ENCODE data around the gene VWA7. TPM values are rescaled to one million over a fixed set of nuclear protein-coding genes. Genes with fewer than 3 reads are reported as not detected.
A peak's percentile ranks its signal among the peaks of the same experiment; 100 is the strongest.

Gene VWA7
- total RNA-seq, 1 donor from 2014 or later = 0.74 TPM

DNA sequence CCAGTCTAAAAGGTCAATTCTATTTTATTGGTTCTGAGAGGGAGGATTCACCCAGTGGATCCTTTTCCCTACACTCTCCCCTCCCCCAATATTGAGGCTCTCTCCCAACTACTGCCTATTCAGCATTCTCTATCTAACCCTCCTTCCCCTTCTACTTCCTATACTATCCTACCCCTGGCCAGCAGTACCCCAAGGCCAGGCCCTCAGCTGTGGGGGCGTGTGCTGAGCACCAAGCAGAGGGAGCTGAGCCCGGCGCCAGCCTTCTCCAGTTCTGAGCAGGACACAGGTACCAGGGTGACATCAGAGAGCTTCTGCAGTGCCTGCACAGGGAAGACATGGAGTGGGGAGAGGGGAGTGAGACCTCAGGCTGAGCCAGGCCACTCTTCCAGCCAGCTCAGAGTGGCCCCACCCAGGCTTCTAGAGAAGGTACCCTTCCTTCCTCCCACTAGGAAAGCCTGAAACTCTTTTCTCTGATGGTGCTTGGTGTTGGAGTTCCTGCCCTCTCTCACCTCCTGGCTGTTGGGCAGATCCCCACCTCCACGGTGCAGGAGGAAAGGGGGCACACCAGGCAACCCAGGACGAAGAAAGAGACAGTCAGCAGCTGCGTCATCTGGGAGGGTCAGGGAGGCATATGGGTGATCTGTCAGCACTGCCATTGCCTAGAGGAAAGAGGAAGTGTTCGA, 50.0 kb downstream of the VWA7 start:
- H3K4me1 ChIP-seq = peaks cover 39% of the 10 kb centered on the region
- no peaks in the 10 kb centered on the region for H3K27me3 ChIP-seq
- H3K4me3 ChIP-seq = no peak overlapping the region
- no peak for DNase-seq (ENCODE audit: extremely low spot score in 2 of 2)
- intact Hi-C loops (cut with DNase I) = loop anchor here (5.0 kb wide), 1 partner anchor 105 kb away; no protein-coding TSS in a partner anchor
- H3K36me3 ChIP-seq = peaks cover 0 to 26% of the 10 kb centered on the region in 2 donors
- TF ChIP-seq POLR2AphosphoS5 (IDR thresholded peaks at IDR 0.05; ENCODE audit: insufficient read depth in 1 of 2, low read depth in 1 of 2) (no peak), POLR2A (IDR thresholded peaks at IDR 0.05) (no peak)
- TF ChIP-seq, protein P1, sequence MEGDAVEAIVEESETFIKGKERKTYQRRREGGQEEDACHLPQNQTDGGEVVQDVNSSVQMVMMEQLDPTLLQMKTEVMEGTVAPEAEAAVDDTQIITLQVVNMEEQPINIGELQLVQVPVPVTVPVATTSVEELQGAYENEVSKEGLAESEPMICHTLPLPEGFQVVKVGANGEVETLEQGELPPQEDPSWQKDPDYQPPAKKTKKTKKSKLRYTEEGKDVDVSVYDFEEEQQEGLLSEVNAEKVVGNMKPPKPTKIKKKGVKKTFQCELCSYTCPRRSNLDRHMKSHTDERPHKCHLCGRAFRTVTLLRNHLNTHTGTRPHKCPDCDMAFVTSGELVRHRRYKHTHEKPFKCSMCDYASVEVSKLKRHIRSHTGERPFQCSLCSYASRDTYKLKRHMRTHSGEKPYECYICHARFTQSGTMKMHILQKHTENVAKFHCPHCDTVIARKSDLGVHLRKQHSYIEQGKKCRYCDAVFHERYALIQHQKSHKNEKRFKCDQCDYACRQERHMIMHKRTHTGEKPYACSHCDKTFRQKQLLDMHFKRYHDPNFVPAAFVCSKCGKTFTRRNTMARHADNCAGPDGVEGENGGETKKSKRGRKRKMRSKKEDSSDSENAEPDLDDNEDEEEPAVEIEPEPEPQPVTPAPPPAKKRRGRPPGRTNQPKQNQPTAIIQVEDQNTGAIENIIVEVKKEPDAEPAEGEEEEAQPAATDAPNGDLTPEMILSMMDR (IDR thresholded peaks at IDR 0.05) = no peak
- peak overlapping the region; percentile 99 for H3K27ac ChIP-seq
- H3K9me3 ChIP-seq = no peaks in the 10 kb centered on the region

DNA sequence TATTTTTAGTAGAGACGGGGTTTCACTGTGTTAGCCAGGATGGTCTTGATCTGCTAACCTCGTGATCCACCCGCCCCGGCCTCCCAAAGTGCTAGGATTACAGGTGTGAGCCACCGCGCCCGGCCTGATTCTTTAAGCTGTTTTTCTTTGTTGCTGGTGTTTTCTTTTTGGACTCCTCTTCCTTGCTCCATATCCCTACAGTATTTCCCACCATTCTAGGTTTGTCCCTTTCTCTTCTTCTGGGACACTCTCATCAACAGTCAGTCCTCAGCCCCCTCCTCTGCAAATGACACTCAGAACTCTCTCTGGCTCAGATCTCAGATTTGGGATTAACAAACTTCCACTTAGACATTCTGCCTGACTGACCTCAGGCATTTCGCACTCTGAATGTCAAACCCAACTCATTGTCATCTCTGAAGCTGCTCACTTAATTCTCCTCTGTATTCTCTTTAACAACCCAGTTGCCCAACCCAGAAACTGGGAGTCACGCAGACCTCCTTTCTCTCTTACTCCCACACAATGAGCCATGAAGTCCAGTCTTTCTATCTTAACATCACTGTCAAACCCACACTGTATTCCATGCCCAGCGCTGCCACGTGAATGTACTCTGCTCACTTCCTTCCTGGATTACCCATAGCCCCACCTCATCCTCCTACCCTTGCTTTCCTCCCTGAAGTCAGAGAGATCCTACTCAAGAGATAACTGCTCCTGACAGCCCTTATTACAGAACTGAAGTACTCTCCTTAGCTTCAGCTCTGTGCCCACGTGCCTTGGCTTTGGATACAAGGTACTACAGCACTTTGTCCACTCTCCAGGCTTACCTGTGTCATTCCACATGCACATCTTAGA, 51.4 kb downstream of the VWA7 start:
- H3K9me3 ChIP-seq = no peaks in the 10 kb centered on the region
- intact Hi-C loops (cut with DNase I) = loop anchor here (5.0 kb wide), 1 partner anchor 107 kb away; no protein-coding TSS in a partner anchor
- H3K36me3 ChIP-seq = peaks cover 0 to 14% of the 10 kb centered on the region in 2 donors
- H3K4me3 ChIP-seq = no peak overlapping the region
- peaks cover 36% of the 10 kb centered on the region for H3K4me1 ChIP-seq
- H3K27me3 ChIP-seq = no peaks in the 10 kb centered on the region
- TF ChIP-seq POLR2A (IDR thresholded peaks at IDR 0.05) (no peak), POLR2AphosphoS5 (IDR thresholded peaks at IDR 0.05; ENCODE audit: insufficient read depth in 1 of 2, low read depth in 1 of 2) (peak in 1 of 2 donors; percentile 15)
- TF ChIP-seq, protein P1 (IDR thresholded peaks at IDR 0.05) = no peak
- no peak overlapping the region for H3K27ac ChIP-seq
- no peak for DNase-seq (ENCODE audit: extremely low spot score in 2 of 2)

DNA sequence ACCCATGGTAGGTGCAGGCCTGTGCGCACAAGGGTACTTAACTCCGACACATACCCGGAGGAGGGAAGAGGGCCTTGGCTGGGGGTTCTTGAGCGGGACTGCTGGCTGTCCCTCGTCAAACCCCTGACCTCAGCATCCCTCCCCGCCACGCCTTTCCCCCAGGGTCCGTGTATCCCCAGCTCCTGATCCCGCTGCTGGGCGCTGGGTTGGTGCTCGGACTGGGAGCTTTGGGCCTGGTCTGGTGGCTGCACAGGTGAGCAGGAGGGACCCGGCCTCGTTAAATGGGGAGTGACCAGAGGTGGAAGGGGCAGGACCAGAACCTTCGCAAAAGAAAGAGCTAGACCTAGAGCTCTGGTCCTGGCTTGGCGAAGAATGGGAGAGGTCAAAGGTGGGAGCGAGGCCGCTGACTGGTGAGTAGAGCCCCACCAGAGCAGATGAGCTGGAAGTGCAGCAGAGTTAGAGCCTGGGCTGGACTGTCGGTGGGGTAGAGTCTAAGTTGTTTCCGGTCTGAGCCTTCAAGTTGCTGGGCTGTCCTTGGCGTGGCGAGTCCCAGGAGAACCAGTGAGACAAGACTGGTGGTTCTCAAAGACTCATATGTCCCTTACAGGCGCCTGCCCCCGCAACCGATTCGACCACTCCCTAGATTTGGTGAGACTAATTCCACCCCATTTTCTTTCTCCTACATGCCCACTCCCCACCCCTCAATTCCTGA, 53.0 kb downstream of the VWA7 start:
- no peak for TF ChIP-seq POLR2A (IDR thresholded peaks at IDR 0.05)
- TF ChIP-seq, protein P1 (IDR thresholded peaks at IDR 0.05) = no peak
- no peak for TF ChIP-seq POLR2AphosphoS5 (IDR thresholded peaks at IDR 0.05; ENCODE audit: insufficient read depth in 1 of 2, low read depth in 1 of 2)

DNA sequence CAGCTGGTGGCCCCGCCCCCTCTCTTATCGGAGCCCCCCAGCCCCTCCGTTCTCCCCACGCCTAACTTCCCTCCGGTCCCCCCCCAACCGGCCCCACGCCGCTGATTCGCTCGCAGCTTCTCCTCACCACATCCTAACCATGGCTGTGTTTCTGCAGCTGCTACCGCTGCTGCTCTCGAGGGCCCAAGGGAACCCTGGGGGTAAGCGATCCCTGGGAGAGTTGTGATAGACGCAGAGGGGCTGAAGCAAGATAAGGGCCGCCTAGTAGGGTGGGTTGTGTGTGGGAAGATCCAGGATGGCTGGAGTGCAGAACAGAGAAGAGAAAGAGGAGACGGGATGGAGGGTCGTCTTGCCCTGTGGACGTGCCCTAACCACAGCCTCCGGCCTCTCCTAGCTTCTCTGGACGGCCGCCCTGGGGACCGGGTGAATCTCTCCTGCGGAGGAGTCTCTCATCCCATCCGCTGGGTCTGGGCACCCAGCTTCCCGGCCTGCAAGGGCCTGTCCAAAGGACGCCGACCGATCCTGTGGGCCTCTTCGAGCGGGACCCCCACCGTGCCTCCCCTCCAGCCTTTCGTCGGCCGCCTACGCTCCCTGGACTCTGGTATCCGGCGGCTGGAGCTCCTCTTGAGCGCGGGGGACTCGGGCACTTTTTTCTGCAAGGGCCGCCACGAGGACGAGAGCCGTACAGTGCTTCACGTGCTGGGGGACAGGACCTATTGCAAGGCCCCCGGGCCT, 53.7 kb downstream of the VWA7 start, which contains the start of gene MPIG6B:
Gene MPIG6B, plus strand, starts transcription at position 129 of the 735 bp plus-strand sequence. Its CDS starts 11 bp downstream, at position 140.
- H3K27ac ChIP-seq = no peak within 1 kb of the TSS
- peaks cover 0 to 14% of the 10 kb centered on the region in 2 donors for H3K36me3 ChIP-seq
- intact Hi-C loops (cut with DNase I) = no loop called here
- H3K27me3 ChIP-seq = no peaks in the 10 kb centered on the region
- no peaks in the 10 kb centered on the region for H3K9me3 ChIP-seq
- TF ChIP-seq, protein P1 (IDR thresholded peaks at IDR 0.05) = no peak
- no peak within 1 kb of the TSS for H3K4me3 ChIP-seq
- DNase-seq (ENCODE audit: extremely low spot score in 2 of 2) = no peak
- peaks cover 32% of the 10 kb centered on the region for H3K4me1 ChIP-seq

More for the DNA sequence above, 53.0 kb downstream of the VWA7 start:
- no peak for DNase-seq (ENCODE audit: extremely low spot score in 2 of 2)
- no peak overlapping the region for H3K27ac ChIP-seq
- intact Hi-C loops (cut with DNase I) = no loop called here
- no peak overlapping the region for H3K4me3 ChIP-seq
- H3K36me3 ChIP-seq = peaks cover 0 to 14% of the 10 kb centered on the region in 2 donors
- no peaks in the 10 kb centered on the region for H3K9me3 ChIP-seq
- H3K4me1 ChIP-seq = peaks cover 32% of the 10 kb centered on the region
- no peaks in the 10 kb centered on the region for H3K27me3 ChIP-seq
